Measurements from ENCODE around the gene KISS1.

Gene KISS1

GRCh38 chr1:204190212-204191211, 5.8 kb downstream of the KISS1 start:
- DNase-seq: no peak

- DNase-seq: no peak
Measured at GRCh38 chr1:204188959-204189639, 7.2 kb downstream of the KISS1 start.

- no peak for DNase-seq
Measured at GRCh38 chr1:204186597-204186996, 9.7 kb downstream of the KISS1 start.

GRCh38 chr1:204181116-204181515, 15.2 kb downstream of the KISS1 start:
- no peak for DNase-seq

GRCh38 chr1:204180133-204180532, 16.2 kb downstream of the KISS1 start:
- no peak for DNase-seq

- no peak for DNase-seq
Measured at GRCh38 chr1:204178487-204179281, 17.6 kb downstream of the KISS1 start.

- no peak for DNase-seq
Measured at GRCh38 chr1:204177133-204177532, 19.2 kb downstream of the KISS1 start.

- no peak for DNase-seq
Measured at GRCh38 chr1:204176049-204176448, 20.2 kb downstream of the KISS1 start.

GRCh38 chr1:204174958-204175357, 21.3 kb downstream of the KISS1 start:
- DNase-seq: no peak

GRCh38 chr1:204172404-204173029, 23.8 kb downstream of the KISS1 start:
- no peak for DNase-seq

GRCh38 chr1:204171751-204172178, 24.5 kb downstream of the KISS1 start:
- DNase-seq: no peak

- DNase-seq: no peak
Measured at GRCh38 chr1:204170494-204171155, 25.7 kb downstream of the KISS1 start.

- no peak for DNase-seq
Measured at GRCh38 chr1:204169858-204170257, 26.4 kb downstream of the KISS1 start.

- no peak for DNase-seq
Measured at GRCh38 chr1:204167730-204168129, 28.6 kb downstream of the KISS1 start.

GRCh38 chr1:204166219-204166618, 30.1 kb downstream of the KISS1 start, which contains the start of gene REN:
REN (minus strand) TSS chr1:204166337; CDS start chr1:204166293, 44 bp downstream.
- DNase-seq: no peak

GRCh38 chr1:204162494-204163074, 33.7 kb downstream of the KISS1 start:
- peak; percentile 72 for DNase-seq

- no peak for DNase-seq
Measured at GRCh38 chr1:204161609-204162493, 34.4 kb downstream of the KISS1 start.

GRCh38 chr1:204157962-204158361, 38.3 kb downstream of the KISS1 start:
- DNase-seq: no peak

- DNase-seq: no peak
Measured at GRCh38 chr1:204155881-204156280, 40.4 kb downstream of the KISS1 start.

GRCh38 chr1:204154568-204155255, 41.6 kb downstream of the KISS1 start:
- no peak for DNase-seq

Data from RPMI8226 (cell line).